Measurements from ENCODE around the gene RBM17. TPM values are rescaled to one million over a fixed set of nuclear protein-coding genes. Genes with fewer than 3 reads are reported as not detected.
"Not testable (repeated sequence)": the region's sequence is repeated elsewhere in the genome, so short reads cannot be mapped to it uniquely, and the experiment has no call there.

Gene RBM17
- total and polyA plus RNA-seq, 2 of the 13 experiments (the other 11 are each of a cell fraction or from before 2014, with no cell fraction given) = 30.7 to 77.5 TPM

- TF ChIP-seq, protein P1, sequence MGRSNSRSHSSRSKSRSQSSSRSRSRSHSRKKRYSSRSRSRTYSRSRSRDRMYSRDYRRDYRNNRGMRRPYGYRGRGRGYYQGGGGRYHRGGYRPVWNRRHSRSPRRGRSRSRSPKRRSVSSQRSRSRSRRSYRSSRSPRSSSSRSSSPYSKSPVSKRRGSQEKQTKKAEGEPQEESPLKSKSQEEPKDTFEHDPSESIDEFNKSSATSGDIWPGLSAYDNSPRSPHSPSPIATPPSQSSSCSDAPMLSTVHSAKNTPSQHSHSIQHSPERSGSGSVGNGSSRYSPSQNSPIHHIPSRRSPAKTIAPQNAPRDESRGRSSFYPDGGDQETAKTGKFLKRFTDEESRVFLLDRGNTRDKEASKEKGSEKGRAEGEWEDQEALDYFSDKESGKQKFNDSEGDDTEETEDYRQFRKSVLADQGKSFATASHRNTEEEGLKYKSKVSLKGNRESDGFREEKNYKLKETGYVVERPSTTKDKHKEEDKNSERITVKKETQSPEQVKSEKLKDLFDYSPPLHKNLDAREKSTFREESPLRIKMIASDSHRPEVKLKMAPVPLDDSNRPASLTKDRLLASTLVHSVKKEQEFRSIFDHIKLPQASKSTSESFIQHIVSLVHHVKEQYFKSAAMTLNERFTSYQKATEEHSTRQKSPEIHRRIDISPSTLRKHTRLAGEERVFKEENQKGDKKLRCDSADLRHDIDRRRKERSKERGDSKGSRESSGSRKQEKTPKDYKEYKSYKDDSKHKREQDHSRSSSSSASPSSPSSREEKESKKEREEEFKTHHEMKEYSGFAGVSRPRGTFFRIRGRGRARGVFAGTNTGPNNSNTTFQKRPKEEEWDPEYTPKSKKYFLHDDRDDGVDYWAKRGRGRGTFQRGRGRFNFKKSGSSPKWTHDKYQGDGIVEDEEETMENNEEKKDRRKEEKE (IDR thresholded peaks at IDR 0.05) = no peak
- TF ChIP-seq, protein P2, sequence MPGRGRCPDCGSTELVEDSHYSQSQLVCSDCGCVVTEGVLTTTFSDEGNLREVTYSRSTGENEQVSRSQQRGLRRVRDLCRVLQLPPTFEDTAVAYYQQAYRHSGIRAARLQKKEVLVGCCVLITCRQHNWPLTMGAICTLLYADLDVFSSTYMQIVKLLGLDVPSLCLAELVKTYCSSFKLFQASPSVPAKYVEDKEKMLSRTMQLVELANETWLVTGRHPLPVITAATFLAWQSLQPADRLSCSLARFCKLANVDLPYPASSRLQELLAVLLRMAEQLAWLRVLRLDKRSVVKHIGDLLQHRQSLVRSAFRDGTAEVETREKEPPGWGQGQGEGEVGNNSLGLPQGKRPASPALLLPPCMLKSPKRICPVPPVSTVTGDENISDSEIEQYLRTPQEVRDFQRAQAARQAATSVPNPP (CRISPR knock-in tag; IDR thresholded peaks at IDR 0.05) = no peak
- no peak for TF ChIP-seq TCF12 (IDR thresholded peaks at IDR 0.05)
- TF ChIP-seq TCF12 (CRISPR knock-in tag; IDR thresholded peaks at IDR 0.05) = no peak
- no peak for TF ChIP-seq ZNF83 (CRISPR knock-in tag; IDR thresholded peaks at IDR 0.05; ENCODE audit: borderline replicate concordance)
- no peak for TF ChIP-seq ZNF121 (CRISPR knock-in tag; IDR thresholded peaks at IDR 0.05)
Measured at GRCh38 chr10:6062101-6062771, 26.6 kb upstream of the RBM17 start, which contains the start of gene IL2RA (continued).

DNA sequence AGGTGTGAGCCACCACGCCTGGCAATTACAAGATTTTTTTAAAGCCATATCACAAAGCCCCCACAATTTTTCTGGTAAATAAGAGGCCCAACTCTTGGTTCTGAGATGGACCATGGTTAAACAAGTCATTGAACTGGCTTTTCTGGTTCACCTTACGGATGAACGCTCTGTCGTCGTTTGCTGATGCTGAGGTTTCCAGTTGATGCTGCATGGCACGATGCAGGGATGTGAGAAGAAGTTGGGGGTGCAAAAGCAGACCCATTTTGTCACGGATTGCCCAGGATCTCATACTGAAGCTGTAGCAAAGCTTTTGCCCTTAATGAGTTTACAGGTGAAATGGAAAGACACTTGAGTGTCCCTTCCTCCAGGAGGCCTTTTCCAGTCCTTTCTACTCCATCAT lies 24.7 kb upstream of the RBM17 start:
- TF ChIP-seq MNT (IDR thresholded peaks at IDR 0.05) (no peak), ZNF44 (CRISPR knock-in tag; IDR thresholded peaks at IDR 0.05) (no peak)
- TF ChIP-seq, protein P3, sequence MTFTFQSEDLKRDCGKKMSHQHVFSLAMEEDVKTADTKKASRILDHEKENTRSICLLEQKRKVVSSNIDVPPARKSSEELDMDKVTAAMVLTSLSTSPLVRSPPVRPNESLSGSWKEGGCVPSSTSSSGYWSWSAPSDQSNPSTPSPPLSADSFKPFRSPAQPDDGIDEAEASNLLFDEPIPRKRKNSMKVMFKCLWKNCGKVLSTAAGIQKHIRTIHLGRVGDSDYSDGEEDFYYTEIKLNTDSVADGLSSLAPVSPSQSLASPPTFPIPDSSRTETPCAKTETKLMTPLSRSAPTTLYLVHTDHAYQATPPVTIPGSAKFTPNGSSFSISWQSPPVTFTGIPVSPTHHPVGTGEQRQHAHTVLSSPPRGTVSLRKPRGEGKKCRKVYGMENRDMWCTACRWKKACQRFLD (CRISPR knock-in tag; IDR thresholded peaks at IDR 0.05; ENCODE audit: borderline replicate concordance) = no peak

GRCh38 chr10:6064726-6065125 lies 24.1 kb upstream of the RBM17 start:
- H3K27ac ChIP-seq (ENCODE audit: extremely low read length, insufficient read depth, low read length); intact Hi-C loops (cut with micrococcal nuclease; ENCODE audit: unreplicated experiment); in situ Hi-C loops (cut with HindIII; ENCODE audit: extremely low pct_ligation_motif_present, low pct_unique_long_range_greater_than_20kb); H3K9me3 ChIP-seq (ENCODE audit: low read length); H3K9ac ChIP-seq (ENCODE audit: insufficient read depth, low read depth, low read length); H3K4me1 ChIP-seq (ENCODE audit: insufficient read depth, low read length); H3K4me3 ChIP-seq (replicated peaks in 1 of 3; ENCODE audit: insufficient read depth in 1 of 3, low read depth in 2 of 3, low read length in 3 of 3); H4K20me1 ChIP-seq (ENCODE audit: insufficient read depth, low read length); BruUV-seq (replicated peaks); H3K79me2 ChIP-seq (ENCODE audit: insufficient read depth, low read length); CTCF ChIA-PET (ENCODE audit: low intra/inter-chr PET ratio, low total read pairs); FAIRE-seq; ATAC-seq; POLR2A ChIA-PET; DNase-seq (ENCODE audit: low spot score); H2AFZ ChIP-seq (ENCODE audit: low read length); H3K4me2 ChIP-seq (ENCODE audit: low read depth, low read length); H3K36me3 ChIP-seq (replicated peaks in 1 of 2; ENCODE audit: control insufficient read depth in 1 of 2, insufficient read depth in 2 of 2, low read length in 2 of 2): not testable (repeated sequence)
- peaks cover 7 to 29% of the 10 kb centered on the region in 2 experiments; a peak in 4 of 5 replicates for H3K27me3 ChIP-seq (ENCODE audit: control insufficient read depth in 1 of 2, insufficient read depth in 2 of 2, low read length in 2 of 2)
- 43% methylated on average over 3 of the region's 3 CpGs for whole genome bisulfite sequencing (ENCODE audit: low lambda C conversion rate)

More for the DNA sequence above, 24.7 kb upstream of the RBM17 start:
- H3K4me1 ChIP-seq (ENCODE audit: insufficient read depth, low read length) = no peaks in the 10 kb centered on the region
- H3K79me2 ChIP-seq (ENCODE audit: insufficient read depth, low read length) = no peaks in the 10 kb centered on the region
- no peaks in the 10 kb centered on the region for H3K36me3 ChIP-seq (replicated peaks in 1 of 2; ENCODE audit: control insufficient read depth in 1 of 2, insufficient read depth in 2 of 2, low read length in 2 of 2)
- no peak for ATAC-seq
- intact Hi-C loops (cut with micrococcal nuclease; ENCODE audit: unreplicated experiment) (no loop called here), in situ Hi-C loops (cut with HindIII; ENCODE audit: extremely low pct_ligation_motif_present, low pct_unique_long_range_greater_than_20kb) (no loop called here)
- POLR2A ChIA-PET = no interaction called here
- CTCF ChIA-PET (ENCODE audit: low intra/inter-chr PET ratio, low total read pairs) = no interaction called here
- BruUV-seq (replicated peaks) = no TSS peak
- H3K9ac ChIP-seq (ENCODE audit: insufficient read depth, low read depth, low read length) = no peak overlapping the region
- H3K27me3 ChIP-seq (ENCODE audit: control insufficient read depth in 1 of 2, insufficient read depth in 2 of 2, low read length in 2 of 2) = peaks cover 7 to 25% of the 10 kb centered on the region in 2 experiments; a peak in 4 of 5 replicates
- no peak overlapping the region for H2AFZ ChIP-seq (ENCODE audit: low read length)
- FAIRE-seq = no peak
- H3K9me3 ChIP-seq (ENCODE audit: low read length) = no peaks in the 10 kb centered on the region
- no peak for DNase-seq (ENCODE audit: low spot score)
- 33% methylated on average over 7 of the region's 7 CpGs for WGBS (ENCODE audit: low lambda C conversion rate)
- H3K4me2 ChIP-seq (ENCODE audit: low read depth, low read length) = no peak overlapping the region
- no peak overlapping the region for H3K27ac ChIP-seq (ENCODE audit: extremely low read length, insufficient read depth, low read length)
- no peak overlapping the region for H3K4me3 ChIP-seq (replicated peaks in 1 of 3; ENCODE audit: insufficient read depth in 1 of 3, low read depth in 2 of 3, low read length in 3 of 3)
- H4K20me1 ChIP-seq (ENCODE audit: insufficient read depth, low read length) = no peaks in the 10 kb centered on the region

Measured in HepG2 (cell line).